ENCODE results near the gene LHPP. TPM values are rescaled to one million over a fixed set of nuclear protein-coding genes. Genes with fewer than 3 reads are reported as not detected.

The LHPP gene
- total RNA-seq, 4 donors from 2014 or later: 9.3 to 20.5 (median 14.5) TPM

DNA sequence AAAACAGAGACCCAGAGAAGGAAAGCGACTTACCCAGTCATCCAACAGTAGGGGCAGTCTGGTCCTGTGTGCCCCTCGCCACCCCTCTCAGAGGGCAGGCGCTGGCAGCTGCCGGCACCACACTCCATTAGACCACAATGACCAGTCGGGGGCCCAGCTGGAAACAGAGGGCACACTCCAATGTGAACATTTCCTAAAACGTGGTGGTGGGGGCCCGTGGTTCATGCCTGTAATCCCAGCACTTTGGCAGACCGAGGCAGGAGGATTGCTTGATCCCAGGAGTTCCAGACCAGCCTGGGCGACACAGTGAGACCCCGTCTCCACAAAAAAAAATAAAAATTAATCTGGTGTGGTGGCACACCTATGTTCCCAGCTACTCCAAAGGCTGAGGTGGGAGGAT lies 42.0 kb upstream of the LHPP start:
- TF ChIP-seq, protein P1, sequence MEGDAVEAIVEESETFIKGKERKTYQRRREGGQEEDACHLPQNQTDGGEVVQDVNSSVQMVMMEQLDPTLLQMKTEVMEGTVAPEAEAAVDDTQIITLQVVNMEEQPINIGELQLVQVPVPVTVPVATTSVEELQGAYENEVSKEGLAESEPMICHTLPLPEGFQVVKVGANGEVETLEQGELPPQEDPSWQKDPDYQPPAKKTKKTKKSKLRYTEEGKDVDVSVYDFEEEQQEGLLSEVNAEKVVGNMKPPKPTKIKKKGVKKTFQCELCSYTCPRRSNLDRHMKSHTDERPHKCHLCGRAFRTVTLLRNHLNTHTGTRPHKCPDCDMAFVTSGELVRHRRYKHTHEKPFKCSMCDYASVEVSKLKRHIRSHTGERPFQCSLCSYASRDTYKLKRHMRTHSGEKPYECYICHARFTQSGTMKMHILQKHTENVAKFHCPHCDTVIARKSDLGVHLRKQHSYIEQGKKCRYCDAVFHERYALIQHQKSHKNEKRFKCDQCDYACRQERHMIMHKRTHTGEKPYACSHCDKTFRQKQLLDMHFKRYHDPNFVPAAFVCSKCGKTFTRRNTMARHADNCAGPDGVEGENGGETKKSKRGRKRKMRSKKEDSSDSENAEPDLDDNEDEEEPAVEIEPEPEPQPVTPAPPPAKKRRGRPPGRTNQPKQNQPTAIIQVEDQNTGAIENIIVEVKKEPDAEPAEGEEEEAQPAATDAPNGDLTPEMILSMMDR (IDR thresholded peaks at IDR 0.05; ENCODE audit: low read depth): no peak

GRCh38 chr10:124420254-124420653 lies 41.4 kb upstream of the LHPP start:
- TF ChIP-seq, protein P1 (IDR thresholded peaks at IDR 0.05; ENCODE audit: low read depth): no peak

DNA sequence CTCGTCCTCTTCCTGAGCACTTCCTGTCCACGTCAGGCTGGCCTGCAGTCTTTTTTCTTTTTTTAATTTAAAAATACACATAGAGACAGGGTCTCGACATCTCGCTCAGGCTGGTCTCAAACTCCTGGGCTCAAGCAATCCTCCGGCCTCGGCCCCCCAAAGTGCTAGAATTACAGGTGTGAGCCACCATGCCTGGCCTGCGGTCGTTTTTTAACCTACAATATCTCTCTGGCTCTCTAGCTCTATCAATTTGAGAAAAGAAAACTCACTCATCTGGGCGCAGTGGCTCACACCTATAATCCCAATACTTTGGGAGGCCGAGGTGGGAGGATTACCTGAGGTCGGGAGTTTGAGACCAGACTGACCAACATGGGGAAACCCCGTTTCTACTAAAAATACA lies 38.9 kb upstream of the LHPP start:
- TF ChIP-seq, protein P1 (IDR thresholded peaks at IDR 0.05; ENCODE audit: low read depth): no peak

GRCh38 chr10:124423813-124424212 lies 37.8 kb upstream of the LHPP start:
- TF ChIP-seq, protein P1 (IDR thresholded peaks at IDR 0.05; ENCODE audit: low read depth): no peak

GRCh38 chr10:124425227-124425962 lies 36.2 kb upstream of the LHPP start:
- TF ChIP-seq, protein P1 (IDR thresholded peaks at IDR 0.05; ENCODE audit: low read depth): no peak

DNA sequence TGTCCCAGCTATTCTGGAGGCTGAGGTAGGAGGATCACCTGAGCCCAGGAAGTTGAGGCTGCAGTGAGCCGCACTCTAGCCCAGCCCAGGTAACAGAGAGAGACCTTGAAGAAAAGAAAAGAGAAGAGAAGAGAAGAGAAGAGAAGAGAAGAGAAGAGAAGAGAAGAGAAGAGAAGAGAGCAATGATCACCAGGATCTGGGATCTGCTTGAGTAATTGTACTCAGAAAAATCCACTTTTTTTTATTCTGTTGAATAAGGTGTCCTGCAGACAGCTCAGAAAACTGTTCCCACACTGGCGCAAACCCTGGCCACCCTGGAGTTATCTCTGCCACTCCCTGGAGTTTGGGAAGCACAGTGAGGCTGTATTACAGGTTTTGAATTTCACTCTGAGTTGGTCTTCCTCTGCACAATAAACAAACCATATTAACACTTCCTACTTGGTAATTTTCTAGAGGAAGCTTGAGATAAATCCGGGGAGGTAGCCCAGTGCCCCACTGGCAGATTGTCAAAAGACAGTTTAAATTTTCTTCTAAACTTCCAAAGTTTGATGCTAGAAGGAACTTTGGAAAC lies 33.3 kb upstream of the LHPP start:
- TF ChIP-seq, protein P1 (IDR thresholded peaks at IDR 0.05; ENCODE audit: low read depth): no peak

GRCh38 chr10:124429576-124429975 lies 32.0 kb upstream of the LHPP start:
- TF ChIP-seq, protein P1 (IDR thresholded peaks at IDR 0.05; ENCODE audit: low read depth): no peak
